Stimulated activated CD8-positive, alpha-beta memory T cell treated with anti-CD3 and anti-CD28 coated beads, Interleukin-4, amount 100 ng/mL, for 48 hours (primary cell): ENCODE results near the gene TNN.
A peak's percentile ranks its signal among the peaks of the same experiment; 100 is the strongest.
"Not testable (repeated sequence)": the region's sequence is repeated elsewhere in the genome, so short reads cannot be mapped to it uniquely, and the experiment has no call there.

Experiments used
- DNase-seq: peaks from one replicate; pipeline ENCODE4 v3.0.0-alpha.2; 2020

The TNN gene, protein sequence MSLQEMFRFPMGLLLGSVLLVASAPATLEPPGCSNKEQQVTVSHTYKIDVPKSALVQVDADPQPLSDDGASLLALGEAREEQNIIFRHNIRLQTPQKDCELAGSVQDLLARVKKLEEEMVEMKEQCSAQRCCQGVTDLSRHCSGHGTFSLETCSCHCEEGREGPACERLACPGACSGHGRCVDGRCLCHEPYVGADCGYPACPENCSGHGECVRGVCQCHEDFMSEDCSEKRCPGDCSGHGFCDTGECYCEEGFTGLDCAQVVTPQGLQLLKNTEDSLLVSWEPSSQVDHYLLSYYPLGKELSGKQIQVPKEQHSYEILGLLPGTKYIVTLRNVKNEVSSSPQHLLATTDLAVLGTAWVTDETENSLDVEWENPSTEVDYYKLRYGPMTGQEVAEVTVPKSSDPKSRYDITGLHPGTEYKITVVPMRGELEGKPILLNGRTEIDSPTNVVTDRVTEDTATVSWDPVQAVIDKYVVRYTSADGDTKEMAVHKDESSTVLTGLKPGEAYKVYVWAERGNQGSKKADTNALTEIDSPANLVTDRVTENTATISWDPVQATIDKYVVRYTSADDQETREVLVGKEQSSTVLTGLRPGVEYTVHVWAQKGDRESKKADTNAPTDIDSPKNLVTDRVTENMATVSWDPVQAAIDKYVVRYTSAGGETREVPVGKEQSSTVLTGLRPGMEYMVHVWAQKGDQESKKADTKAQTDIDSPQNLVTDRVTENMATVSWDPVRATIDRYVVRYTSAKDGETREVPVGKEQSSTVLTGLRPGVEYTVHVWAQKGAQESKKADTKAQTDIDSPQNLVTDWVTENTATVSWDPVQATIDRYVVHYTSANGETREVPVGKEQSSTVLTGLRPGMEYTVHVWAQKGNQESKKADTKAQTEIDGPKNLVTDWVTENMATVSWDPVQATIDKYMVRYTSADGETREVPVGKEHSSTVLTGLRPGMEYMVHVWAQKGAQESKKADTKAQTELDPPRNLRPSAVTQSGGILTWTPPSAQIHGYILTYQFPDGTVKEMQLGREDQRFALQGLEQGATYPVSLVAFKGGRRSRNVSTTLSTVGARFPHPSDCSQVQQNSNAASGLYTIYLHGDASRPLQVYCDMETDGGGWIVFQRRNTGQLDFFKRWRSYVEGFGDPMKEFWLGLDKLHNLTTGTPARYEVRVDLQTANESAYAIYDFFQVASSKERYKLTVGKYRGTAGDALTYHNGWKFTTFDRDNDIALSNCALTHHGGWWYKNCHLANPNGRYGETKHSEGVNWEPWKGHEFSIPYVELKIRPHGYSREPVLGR (N-terminal part only)

DNA sequence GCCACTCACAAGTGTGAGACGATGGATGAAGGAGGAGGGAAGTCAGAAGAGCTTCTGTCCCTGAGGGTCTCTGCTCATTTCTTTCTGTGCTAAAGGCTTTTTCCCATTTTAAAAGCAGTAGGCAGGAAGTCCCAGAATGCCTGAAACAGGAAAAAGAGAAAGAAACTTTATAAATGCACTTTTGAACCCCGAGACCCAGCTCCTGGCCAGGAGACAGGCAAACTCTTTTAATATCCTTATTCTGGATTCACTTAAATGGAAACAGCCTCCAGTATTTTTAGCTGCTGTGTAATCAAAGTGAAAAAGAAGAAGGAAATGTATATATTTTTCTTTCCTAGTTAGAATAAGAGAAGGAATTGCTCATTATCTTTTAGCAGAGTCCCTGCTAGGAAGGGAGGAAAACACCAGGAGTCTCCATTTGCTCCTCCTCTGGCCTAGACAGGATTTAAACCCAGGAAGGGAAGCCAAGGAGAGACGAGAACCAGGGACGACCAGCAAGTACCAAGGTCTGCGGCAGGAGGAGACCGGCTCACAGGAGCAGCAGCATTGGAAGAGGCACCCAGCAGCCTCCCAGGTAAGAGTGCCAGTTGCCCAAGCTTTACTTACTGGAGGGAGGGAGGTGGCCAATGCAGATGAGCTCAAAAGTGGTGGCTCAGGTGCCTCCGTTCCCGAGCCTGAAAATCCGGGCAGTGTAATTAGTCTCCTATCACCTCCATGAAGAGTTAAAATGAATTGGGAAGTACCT, at the start of gene TNN:
TNN (plus strand) TSS at position 472 of the 745 bp plus-strand sequence. CDS start 9,586 bp downstream, outside the sequence.
- no peak for DNase-seq

DNA sequence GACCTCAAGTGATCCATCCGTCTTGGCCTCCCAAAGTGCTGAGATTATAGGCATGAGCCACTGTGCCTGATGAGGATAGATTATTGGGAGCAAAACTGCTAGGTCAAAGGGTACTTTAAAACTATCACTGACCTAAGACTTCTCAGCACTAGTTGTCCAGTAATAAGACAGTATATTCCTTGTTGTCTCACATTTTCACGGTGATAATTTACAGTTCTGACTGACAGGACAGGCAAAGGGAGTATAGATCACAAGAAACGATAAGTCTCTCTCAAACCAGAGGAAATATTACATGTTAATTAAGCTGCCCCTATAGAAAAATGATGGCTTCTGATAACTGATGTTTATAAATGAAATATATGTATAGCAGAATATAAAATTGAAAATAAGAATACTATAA, 48.1 kb upstream of the TNN start:
- no peak for DNase-seq

DNA sequence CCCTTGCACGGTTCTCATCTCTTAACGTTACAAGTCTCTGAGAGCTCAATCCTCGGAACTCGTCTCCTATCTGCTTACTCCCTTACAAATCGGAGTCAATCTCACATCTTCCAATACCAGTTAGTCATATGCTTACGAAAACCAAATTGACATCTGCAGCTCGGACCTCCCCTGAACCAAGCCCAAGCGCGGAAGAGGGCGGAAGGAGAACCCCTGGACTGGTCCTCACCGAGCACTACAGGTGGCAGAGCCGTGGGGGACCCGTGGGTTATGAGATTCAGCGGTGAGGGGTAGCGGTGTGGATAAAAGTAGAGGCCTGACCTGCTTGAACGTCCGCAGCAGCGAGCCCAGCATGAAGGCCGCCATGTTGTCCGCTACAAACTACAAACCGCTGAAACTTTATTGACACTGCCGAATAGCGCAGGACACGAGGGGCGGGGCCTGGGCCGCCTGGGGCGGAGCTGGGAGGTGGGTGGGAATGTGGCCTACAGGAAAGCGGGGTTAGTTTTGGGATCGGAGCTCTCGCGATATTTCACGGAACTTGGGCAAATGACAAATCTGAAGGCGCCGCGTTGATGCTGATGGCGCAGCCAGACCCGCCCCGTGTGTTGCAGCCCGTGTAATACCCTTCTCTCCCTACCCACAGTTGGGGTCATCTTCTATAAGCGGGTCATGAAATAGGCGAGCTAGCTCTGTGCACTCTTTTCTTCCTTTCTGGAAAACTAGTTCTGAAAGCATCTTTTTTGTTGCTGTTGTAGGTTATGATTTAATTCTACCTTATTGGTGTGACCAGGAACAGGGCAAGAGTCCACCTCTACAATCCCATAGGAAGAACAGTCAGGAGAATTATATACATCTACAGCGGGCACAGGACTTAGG, 44.4 kb upstream of the TNN start, which contains the start of gene MRPS14:
MRPS14 (minus strand) TSS at position 383 of the 879 bp plus-strand sequence; CDS start at position 366, 17 bp downstream.
- DNase-seq: peak; percentile 99

DNA sequence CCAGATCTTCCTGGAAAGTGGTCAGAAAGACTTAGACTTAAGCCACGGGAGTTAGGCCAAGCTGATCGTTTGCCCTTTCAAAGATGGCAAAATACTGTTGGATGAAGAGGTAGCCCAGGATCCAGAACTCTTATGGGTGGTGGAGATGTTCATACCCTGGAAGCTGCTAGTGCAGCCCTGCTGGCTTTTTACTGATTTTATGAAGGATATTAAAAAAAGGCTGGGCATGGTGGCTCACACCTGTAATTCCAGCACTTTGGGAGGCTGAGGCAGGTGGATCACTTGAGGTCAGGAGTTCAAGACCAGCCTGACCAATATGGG, 43.8 kb upstream of the TNN start:
- not testable (repeated sequence) for DNase-seq

DNA sequence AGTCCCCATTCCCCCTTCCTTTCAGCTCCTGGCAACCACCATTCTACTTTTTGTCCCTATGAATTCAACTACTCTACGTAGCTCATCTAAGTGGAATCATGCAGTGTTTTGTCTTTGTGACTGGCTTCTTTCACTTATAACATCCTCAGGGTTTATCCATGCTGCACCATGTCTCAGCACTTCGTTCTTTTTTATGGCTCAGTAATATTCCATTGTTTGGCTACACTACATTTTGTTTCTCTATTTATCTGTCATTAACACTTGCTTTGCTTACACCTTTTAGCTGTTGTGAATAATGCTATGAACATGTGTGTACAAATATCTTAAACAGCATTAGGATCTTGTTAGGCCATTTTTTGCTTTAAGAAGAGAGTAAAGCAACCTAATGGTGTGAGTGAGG, 42.9 kb upstream of the TNN start:
- no peak for DNase-seq

DNA sequence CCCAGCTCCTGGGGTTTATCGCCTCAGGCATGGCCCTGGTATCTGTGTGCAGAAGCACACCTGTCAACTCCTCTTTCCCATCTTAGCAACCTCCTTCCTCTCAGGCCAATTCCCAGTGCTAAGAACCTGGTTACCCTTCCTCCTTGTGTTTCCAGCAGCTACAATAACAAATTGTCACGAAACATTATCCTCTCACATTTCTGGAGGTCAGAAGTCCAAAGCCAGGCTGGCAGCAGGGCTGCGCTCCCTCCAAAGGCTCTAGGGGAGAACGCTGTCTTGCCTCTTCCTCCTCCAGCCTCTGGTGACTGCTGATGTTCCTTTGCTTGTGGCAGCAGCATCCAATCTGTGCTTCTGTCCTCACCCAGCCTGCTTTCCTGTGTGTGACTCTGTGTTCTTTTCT, 33.7 kb upstream of the TNN start:
- no peak for DNase-seq

DNA sequence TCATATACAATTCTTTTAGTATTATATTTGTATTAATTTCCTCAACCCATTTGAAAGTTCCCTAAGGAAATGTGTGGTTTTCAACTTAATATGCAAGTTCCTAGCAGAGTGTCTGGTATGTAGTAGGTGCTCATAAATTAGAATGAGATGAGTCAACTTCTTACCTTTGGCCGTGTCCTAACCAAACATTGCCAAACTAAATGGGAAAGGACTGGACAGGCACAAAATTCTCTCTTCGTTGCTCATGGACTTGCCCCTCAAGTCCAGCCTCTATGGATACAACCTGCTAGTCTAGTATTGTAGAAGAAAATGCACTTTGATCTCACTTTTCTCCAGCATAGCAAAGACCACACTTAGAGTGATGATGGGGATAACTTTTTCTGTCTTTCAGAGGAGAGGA, 32.9 kb upstream of the TNN start:
- DNase-seq: no peak

DNA sequence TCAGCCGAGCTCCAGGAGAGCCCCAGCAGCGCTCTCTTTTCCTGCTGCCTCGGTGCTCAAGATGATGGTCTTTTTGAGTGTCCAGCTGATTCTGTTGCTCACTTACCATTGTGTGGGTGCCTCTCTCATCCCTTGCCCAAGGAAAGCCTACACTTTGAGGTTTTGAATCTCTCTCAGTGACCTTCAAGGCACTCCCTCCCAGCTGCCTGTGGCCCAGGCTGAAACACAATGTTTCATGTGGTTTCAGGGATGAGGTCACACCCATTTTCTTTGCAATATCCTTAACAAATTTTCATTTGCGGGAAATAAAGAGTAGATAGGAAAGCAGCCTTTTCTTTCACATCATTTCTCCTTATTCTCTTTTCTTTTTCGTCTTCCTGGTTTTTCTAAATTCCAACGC, 31.8 kb upstream of the TNN start:
- no peak for DNase-seq

DNA sequence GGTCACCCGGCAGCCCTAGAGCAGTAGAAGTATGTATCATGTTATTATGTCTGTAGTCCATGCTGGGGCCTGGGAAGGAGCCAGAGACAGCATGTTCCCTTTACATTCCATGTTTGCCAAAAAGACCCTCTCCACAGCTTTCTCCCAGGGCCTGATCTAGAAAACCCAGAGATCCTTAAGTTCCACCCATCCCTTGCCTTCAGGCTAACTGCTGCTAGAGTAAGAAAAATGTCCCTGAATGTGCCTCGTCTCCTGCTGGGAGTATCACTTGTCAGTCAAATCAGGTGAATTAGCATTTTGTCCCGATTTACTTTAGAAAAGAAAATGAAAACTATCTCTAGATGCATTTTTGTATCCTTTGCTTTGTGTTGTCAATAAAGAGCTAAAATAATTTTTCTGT, 31.2 kb upstream of the TNN start:
- DNase-seq: no peak

DNA sequence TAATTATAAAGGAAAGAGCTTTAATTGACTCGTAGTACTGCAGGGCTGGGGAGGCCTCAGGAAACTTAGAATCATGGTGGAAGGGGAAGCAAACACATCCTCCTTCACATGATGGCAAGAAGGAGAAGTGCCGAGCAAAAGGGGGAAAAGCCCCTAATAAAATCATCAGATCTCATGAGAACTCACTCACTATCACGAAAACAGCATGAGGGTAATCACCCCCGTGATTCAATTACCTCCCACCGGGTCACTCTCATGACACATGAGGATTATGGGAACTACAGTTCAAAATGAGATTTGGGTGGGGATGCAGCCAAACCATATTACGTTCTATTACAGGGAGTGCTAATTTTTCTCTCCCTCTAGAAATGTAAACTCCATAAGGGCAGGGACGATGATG, 30.2 kb upstream of the TNN start:
- DNase-seq: no peak

DNA sequence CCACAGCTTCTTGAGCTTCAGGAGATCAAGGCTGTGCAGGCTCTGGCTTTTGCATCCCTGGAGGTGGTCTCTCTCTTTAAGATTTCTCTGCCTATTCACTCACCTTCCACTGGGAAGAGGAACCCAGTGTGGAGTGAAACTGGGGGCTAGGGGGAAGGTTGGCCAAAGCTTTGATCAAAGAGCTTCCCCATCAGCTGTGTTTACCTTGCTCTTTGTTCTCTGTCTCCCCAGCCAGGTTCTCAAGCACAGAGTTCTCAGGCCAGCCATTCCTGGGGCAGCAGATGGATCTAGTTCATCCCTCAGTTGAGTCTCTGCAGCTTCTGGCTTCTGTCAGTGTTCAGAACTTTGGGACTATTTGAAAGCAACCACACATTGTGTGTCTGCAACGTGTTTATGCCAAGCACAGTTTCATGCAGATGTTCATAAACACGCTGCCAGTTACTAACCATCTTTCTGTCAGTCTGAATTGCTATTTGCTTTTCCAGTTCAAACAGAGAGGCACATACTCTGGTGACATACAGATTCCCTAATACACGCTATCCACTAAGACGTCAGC, 27.2 kb upstream of the TNN start:
- DNase-seq: no peak

DNA sequence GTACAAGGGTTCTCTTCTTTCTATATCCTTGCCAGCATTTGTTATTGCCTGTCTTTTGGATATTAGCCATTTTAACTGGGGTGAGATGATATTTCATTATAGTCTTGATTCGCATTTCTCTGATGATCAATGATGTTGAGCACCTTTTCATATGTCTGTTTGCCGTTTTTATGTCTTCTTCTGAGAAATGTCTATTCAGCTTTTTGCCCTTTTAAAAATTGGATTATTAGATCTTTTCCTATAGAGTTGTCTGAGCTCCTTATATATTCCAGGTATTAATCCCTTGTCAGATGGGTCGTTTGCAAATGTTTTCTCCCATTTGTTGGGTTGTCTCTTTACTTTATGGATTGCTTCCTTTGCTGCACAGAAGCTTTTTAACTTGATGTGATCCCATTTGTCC, 25.0 kb upstream of the TNN start:
- no peak for DNase-seq

DNA sequence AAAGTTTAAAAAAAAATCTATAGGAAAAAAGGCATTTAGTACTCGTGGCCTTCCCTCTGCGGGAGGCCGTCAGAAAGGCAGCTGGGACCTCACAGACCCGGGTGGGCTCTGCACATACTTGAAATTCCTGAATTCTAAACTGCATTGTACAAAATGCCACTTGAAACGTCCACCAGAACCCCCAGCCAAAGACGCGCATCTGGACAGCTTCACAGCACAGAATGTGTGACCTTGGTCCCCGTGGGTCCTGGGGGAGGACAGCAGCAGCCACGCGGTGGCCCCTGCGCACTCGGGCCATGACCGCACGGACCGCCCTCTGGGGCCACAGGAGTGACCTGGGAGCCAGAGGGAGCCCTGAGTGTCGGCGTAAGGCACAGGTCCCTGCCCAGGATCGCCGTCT, 23.8 kb upstream of the TNN start:
- no peak for DNase-seq

DNA sequence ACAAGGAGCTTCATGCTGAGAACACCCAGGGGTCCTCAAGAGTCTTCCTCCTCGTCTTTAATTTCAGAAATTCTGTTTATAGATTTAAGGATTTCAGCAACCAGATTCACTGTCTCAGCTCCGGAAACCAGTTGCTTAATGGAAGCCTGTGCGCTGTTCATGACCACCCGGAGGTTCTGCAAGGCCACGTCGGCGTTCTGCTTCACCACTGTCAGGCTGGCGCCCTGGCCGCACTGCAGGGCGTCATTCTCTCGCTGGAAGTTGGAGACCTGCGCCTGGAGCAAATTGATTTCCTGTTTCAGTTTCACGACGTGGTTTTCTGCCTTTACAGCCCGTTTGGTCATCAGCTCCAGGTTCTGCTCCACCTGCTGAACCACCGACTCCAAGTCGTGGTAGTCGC, 23.0 kb upstream of the TNN start:
- not testable (repeated sequence) for DNase-seq

DNA sequence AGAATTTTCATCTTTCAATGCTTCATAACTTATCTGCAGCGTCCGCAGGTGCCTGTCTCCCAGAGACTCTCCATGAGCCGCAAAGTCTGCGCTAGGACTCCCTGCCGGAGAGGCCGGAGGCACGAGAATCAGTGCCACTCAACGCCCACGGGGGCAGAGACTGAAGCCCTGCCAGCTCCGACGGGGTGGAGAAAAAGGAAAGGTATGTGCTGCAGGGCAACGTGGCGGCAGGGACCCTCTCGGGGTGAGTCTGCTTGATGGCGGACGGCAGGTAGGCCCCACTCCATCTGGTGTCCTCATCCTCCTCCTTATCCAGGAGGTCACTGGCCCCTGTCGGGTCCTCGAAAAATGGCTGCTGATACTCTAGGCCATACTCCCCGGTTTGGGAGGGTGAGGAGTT, 22.5 kb upstream of the TNN start:
- no peak for DNase-seq

DNA sequence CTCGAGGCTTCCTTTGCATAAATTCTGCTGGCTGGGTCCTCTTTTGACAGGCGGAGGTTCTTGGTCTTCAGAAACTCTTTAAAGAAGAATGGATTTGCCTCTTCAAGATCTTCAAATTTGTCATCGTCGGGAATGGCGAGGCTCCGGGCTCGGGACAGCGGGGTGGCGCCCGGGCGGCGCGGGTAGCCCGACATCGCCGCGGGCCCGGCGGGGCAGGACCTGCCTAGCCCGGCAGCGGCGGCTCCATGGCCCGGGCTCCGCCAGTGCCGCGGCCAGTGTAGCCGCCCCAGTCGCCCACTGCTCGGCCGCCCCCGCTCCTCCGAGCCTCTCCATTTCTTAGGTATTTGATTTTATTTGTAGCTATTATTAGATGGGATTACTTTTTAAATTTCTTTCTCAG, 22.1 kb upstream of the TNN start:
- no peak for DNase-seq

DNA sequence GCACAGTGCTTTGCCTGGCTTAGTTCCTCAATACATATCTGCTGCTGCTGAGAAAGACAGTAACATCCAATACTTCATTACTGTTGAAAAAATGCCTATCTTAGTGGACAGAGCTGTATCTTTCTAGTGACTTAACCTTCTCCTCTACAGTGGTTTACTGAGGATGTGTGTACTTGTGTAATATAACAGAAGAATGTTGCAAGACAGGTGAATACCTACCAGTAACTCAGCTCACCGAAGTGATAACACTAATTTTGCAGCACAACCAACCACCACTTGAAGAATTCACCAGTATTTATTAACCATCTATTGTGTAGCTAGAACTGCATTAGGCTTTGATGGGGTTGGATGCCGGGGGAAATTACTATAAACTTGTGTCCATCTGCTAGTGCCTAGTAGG, 16.6 kb upstream of the TNN start:
- no peak for DNase-seq

DNA sequence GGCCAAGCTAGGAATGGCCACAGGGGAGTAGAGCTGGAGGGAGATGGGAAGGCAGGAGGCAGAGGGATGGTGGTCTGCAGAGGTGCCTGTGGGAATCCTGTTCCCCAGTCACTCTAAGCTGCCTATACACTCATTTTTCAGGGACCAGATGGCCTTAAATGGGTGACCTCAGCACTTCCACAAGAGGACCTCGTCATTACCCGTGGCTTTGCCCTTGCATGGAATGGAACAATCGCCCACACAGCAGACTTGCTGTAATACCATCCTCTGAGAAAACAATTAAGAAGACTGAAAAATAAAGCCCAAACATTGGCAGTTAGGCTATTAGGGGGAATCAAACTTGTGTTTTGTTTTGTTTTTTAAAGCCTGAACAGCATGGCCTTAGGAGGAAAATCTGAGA, 12.9 kb upstream of the TNN start:
- DNase-seq: no peak

DNA sequence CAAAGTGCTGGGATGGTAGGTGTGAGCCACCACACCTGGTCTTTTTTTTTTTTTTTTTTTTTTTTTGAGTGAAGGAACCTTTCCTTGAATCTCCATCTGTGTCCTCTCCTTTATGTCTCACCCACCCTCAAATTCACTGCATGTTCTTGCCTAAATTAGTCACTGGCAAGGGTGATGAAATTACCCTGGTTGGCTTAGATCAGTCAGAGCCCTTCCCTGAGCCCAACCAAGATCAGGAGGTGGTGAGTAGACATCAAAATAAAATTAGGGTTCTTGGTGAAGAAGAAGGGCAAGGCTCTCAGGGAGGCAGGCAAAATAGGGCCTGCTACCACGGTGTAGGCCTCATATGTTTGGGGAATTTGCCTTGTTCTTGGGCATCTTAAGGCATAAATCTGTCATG, 5.3 kb upstream of the TNN start:
- no peak for DNase-seq

DNA sequence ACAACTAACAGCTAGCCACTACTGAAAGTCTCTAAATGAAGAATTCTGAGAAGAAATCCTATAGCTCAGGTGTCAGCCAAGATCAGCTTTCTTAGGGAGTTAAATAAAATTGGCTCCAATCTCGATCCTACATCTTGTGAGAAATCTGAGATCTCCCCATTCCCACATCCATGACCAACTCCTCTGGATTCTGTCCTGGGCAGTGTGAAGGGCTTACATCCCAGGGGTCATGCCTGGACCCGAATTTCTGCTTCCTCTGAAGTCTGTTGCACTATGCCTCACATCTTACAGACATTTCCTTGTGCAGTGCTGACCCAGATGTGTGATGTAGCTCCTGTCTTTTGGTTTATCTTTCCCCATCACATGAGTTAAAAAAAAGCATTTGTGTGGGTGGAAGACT, 4.8 kb upstream of the TNN start:
- DNase-seq: no peak

DNA sequence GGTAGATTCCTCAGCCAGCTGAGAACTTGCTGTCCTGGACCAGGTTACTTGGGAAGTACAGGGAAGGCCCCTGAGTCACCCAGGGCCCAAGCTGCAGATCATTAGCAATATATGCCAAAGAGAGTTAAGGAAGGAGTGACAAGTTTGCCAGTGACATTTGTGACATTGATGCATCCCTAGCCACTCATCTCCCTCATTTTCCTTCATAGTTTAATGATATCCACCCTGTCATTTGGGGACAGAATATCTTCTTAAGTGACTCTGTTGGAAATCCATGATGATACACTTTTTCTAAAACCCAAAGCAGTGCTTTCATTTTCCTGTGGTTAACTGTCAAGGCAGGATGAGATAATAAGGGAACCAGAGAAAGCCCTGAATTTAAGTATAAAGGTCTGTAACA, 3.2 kb downstream of the TNN start:
- no peak for DNase-seq
